Cardiac fibroblast (primary cell): ENCODE results near the gene LHX4.

Source experiments
- DNase-seq, 2 donors: peaks; one replicate each; pipeline versions ENCODE4 v3.0.0 to v3.0.0-alpha.2; 2010; ENCODE audit warnings: low read depth in 2 of 2
- H3K4me3 ChIP-seq, 2 donors: replicated peaks in 1 of 2; 1 replicate in 1 of 2; 2 replicates in 1 of 2; pipeline ENCODE4 v1.5.1; 2011; ENCODE audit warnings: low read depth in 2 of 2, low read length in 2 of 2, mild to moderate bottlenecking in 2 of 2, moderate library complexity in 1 of 2
- CTCF ChIP-seq: IDR thresholded peaks from one replicate; pipeline ENCODE4 v1.5.1; 2011; ENCODE audit warnings: low read depth, mild to moderate bottlenecking, low read length, inconsistent platforms

The LHX4 gene

GRCh38 chr1:180192172-180192571, 37.9 kb upstream of the LHX4 start:
- H3K4me3 ChIP-seq, result no peak overlapping the region
- no peak for DNase-seq
- no peak for TF ChIP-seq CTCF

- no peak overlapping the region for H3K4me3 ChIP-seq
- DNase-seq, result no peak
- TF ChIP-seq CTCF, result no peak
Observed at GRCh38 chr1:180193141-180194047, 36.7 kb upstream of the LHX4 start.

- no peak overlapping the region for H3K4me3 ChIP-seq
- no peak for TF ChIP-seq CTCF
- DNase-seq, result no peak
Observed at GRCh38 chr1:180194048-180194425, 36.0 kb upstream of the LHX4 start.

GRCh38 chr1:180194546-180195207, 35.4 kb upstream of the LHX4 start:
- H3K4me3 ChIP-seq, result no peak overlapping the region
- no peak for TF ChIP-seq CTCF
- no peak for DNase-seq

- H3K4me3 ChIP-seq, result no peak overlapping the region
- TF ChIP-seq CTCF, result no peak
- DNase-seq, result no peak
Observed at GRCh38 chr1:180195401-180195800, 34.7 kb upstream of the LHX4 start.

- TF ChIP-seq CTCF, result no peak
- no peak overlapping the region for H3K4me3 ChIP-seq
- no peak for DNase-seq
Observed at GRCh38 chr1:180195916-180196315, 34.1 kb upstream of the LHX4 start.
